ENCODE measurements around the gene CYP2C18.
"Not testable (repeated sequence)": the region's sequence is repeated elsewhere in the genome, so short reads cannot be mapped to it uniquely, and the experiment has no call there.

The CYP2C18 gene

DNA sequence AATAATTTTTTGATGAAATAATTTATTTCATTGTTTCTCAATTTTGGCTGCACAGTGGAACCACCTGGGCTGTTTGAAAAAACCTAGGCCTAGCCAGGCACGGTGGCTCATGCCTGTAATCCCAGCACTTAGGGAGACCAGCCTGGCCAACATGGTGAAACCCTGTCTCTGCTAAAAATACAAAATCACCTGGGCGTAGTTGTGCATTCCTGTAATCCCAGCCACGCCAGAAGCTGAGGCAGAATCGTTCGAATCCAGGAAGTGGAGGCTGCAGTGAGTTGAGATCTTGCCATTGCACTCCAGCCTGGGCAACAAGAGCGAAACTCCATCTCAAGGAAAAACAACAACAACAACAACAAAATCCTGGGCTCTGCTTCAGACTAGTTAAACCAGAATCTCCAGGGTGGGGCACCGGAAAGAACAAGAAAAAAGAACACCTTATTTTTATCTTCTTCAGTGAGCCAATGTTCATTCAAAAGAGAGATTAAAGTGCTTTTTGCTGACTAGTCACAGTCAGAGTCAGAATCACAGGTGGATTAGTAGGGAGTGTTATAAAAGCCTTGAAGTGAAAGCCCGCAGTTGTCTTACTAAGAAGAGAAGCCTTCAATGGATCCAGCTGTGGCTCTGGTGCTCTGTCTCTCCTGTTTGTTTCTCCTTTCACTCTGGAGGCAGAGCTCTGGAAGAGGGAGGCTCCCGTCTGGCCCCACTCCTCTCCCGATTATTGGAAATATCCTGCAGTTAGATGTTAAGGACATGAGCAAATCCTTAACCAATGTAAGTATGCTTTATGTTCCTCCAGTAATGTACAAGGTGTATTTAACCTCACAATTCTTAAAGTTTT is at the start of gene CYP2C18:
CYP2C18 (plus strand) TSS at position 516 of the 841 bp plus-strand sequence; CDS start at position 607, 91 bp downstream.
- DNase-seq: no peak

DNA sequence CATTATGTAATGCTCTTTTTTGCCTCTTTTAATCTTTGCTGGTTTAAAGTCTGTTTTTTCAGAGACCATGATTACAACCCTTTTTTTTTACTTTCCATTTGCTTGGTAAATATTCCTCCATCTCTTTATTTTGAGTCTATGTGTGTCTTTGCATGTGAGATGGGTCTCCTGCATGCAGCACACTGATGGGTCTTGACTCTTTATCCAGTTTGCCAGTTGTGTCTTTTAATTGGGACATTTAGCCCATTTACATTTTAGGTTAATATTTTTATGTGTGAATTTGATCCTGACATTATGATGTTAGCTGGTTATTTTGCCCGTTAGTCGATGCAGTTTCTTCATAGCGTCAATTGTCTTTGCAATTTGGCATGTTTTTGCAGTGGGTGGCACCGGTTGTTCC is 45.4 kb upstream of the CYP2C18 start:
- not testable (repeated sequence) for DNase-seq

DNA sequence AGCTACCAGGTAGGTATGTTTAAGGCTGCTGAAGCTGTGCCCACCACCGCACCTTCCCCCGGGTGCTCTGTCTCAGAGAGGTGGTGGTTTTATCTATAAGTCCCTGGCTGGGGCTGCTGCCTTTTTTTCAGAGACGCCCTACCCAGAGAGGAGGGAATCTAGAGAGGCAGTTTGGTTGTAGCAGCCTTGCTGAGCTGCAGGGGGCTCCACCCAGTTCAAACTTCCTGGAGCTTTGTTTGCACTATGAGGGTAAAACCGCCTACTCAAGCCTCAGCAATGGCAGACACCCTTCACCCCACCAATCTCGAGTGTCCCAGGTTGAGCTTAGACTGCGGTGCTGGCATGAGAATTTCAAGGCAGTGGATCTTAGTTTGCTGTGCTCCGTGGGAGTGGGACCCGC is 43.6 kb upstream of the CYP2C18 start:
- no peak for DNase-seq

DNA sequence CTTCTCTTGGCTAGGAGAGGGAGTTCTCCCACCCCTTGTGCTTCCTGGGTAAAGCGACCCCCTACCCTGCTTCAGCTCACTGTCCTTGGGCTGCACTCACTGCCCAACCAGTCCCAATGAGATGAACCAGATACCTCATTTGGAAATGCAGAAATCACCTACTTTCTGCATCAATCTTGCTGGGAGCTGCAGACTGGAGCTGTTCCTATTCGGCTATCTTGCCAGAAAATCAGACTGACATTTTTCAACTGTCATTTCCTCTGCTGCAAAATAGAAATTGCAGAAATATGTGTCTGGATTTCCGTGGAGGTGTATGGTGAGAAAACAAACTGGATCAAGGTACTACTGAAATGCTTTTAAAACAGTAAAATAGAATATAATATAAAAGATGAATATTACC is 43.0 kb upstream of the CYP2C18 start:
- no peak for DNase-seq

DNA sequence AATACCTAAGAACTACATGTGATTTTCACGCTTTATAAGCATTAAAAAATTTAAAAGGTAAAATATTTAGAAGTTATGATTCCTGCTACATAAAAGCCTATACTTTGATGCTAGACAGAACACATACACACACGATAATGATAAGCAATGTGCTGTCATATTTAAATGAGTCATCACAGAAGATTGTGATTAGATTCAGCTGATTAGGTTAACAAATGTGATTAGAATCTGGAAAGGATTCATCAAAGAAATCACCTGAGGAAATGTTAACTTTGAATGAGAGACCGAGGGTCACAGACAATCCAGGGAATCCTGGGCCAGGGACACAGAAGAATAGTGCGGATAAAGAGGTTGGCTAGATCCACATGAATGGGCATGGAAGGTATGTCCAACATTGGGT is 42.0 kb upstream of the CYP2C18 start:
- DNase-seq: no peak

GRCh38 chr10:94644352-94644751 is 39.2 kb upstream of the CYP2C18 start:
- no peak for DNase-seq

DNA sequence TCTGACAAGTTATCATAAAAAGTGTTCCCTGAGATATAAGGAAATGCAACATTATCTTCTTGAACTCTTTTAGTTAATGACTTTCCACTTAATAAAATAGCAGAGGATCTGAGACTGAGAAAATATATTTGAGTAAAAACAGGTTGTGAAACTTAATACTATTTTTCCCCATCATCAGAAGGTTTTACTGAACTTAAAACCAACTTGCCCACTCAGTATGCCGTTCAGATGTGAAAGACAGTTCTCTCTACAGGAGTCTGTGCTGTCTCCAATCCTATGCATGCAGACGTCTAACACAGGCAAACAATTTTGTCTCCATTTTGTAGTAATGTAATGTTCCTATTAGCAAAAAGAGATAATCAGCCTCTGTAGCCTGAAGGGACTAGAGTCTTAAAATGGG is 38.2 kb upstream of the CYP2C18 start:
- DNase-seq: no peak

DNA sequence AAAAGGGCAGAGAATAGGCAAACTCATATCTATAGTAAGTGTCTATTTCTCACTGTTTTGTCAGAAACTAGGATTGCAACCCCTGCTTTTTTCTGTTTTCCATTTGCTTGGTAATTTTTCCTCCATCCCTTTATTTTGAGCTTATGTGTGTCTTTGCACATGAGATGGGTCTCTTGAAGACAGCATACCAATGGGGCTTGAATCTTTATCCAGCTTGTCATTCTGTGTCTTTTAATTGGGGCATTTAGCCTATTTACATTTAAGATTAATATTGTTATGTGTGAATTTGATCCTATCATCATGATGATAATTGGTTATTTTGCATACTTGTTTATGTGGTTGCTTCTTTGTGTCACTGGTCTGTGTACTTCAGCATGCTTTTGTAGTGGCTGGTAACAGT is 28.3 kb upstream of the CYP2C18 start:
- not testable (repeated sequence) for DNase-seq

DNA sequence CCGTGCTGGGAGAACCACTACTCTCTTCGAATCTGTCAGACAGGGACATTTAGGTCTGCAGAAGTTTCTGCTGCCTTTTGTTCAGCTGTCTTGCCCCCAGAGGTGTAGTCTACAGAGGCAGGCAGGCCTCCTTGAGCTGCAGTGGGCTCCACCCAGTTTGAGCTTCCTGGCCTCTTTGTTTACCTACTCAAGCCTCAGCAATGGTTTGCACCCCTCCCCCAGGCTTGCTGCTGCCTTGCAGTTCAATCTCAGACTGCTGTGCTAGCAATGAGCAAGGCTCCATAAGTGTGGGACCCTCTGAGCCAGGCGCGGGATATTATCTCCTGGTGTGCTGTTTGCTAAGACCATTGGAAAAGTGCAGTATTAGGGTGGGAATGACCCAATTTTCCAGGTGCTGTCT is 20.5 kb upstream of the CYP2C18 start:
- DNase-seq: not testable (repeated sequence)

GRCh38 chr10:94666391-94667102 is 17.0 kb upstream of the CYP2C18 start:
- no peak for DNase-seq

DNA sequence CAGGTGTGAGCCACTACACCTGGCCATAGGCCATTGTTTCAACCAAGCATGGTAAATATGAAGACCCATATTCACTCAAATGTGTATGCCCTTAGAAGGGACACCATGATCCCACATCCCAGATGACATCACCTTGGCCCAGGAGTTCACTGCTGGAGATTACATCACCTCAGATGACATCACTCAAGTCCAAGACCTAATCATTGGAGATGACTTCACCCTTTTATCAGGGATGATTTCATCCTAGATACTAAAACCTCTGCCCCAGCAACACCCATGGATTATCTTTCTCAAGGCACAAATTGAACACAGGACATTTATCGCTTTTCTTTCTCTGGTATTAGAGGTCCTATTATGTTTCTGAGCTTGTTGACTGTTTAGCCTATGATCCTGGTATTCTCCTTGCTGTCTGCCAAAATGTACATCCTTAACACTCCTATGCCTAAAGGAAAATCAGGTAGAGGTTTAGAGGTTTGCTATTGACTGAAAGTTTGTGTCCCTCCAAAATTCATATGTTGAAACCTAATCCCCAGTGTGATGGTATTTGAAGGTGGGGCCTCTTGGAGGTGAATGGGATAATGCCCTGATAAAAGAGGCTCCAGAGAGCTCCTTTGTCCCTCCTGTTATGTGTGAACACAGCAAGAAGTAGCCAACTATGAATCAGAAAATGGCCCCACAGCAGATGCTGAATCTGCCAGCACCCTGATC is 9.8 kb upstream of the CYP2C18 start:
- DNase-seq: no peak

DNA sequence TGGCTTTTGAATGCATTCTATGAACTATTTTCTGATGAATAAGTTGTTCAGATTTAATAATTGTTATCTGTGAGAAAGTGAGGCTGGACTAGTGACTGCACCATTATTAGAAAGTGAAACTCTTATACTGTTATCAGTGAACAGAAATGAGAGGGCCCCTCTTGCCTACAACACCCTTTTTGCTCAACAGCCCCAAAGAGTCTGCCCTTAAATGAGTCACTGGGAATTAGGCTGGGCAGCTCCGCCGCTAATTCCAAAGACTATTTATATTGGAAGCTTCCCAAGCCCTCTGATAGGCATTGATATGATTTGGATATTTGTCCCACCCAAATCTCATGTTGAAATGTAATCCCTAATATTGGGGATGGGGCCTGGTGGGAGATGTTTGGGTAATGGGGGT is 7.0 kb upstream of the CYP2C18 start:
- DNase-seq: no peak

- DNase-seq: no peak
These were observed 5.8 kb upstream of the CYP2C18 start for GRCh38 chr10:94677691-94678090.

GRCh38 chr10:94678475-94678874 is 5.1 kb upstream of the CYP2C18 start:
- DNase-seq: no peak

- DNase-seq: no peak
These were observed 3.0 kb upstream of the CYP2C18 start for GRCh38 chr10:94680544-94680943.

DNA sequence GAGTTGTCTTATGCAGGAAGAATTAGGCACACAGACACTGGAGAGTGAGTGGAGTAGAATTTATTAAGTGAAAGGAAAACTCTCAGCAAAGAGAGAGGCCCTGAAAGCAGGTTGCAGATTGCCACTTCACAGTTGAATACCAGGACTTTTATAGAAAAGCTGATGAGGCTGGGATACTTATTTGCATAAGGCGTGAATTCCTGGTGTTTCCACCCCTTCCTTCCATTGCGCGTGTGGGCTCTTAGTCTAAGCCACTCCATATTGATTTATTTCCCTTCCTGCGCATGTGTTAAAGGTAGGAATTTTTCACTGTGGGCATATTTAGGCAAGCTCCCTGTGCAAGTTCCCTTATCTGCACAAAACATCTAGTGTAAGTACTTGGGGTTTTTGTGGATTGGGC is 893 bp upstream of the CYP2C18 start:
- DNase-seq: not testable (repeated sequence)

DNA sequence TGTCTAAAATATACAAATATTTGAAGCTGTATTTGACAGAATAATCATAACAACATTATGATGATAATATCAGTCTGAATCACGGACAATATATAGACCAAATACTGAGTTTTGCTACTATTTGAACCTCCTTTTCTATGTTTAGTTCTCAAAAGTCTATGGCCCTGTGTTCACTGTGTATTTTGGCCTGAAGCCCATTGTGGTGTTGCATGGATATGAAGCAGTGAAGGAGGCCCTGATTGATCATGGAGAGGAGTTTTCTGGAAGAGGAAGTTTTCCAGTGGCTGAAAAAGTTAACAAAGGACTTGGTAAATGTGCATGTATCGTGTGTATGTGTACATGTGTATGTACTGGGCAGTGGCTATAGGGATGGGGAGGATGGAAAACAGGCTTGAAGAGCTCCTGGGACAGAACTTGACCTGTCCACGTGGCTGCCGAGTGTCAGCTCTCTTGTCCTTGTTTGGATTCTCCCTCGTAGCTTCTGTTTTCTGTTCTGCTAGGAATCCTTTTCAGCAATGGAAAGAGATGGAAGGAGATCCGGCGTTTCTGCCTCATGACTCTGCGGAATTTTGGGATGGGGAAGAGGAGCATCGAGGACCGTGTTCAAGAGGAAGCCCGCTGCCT is 4.2 kb downstream of the CYP2C18 start:
- DNase-seq: no peak

DNA sequence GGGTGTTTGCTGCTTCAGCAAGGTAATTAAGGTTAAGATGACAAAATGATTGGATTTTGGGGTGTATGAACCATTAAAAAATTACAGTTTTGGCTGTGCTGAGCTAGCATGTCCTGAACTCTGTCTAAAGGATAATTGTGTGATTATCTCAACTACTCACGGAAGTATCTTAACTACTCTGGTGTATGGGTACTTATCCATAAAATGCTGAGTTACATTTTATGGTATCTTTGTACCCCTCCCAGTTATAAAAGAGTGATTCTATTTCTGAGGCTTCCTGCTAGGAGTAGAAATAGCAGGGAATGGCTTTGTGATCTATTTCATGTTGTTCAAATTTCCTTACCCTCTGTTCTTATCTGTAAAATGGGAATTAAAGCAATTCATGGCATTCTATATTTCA is 22.6 kb downstream of the CYP2C18 start:
- DNase-seq: no peak

GRCh38 chr10:94710578-94710977 is 27.0 kb downstream of the CYP2C18 start:
- no peak for DNase-seq

- no peak for DNase-seq
These were observed 42.3 kb downstream of the CYP2C18 start for GRCh38 chr10:94725871-94726270.

- DNase-seq: no peak
These were observed 51.7 kb downstream of the CYP2C18 start for GRCh38 chr10:94735197-94735596.

DNA sequence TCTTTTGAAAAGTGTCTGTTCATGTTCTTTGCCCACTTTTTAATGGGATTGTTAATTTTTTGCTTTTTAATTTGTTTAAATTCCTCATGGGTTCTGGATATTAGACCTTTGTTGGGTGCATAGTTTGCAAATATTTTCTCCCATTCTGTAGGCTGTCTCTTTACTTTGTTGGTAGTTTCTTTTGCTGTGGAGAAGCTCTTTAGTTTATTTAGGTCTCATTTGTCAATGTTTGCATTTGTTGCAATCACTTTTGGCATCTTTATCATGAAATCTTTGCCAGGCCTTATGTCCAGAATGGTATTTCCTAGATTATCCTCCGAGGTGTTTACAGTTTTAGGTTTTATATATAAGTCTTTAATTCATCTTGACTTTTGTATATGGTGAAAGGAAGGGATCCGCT is 55.1 kb downstream of the CYP2C18 start:
- no peak for DNase-seq

Data from anterior cingulate cortex (tissue), 58 donors.